ENCODE measurements around the gene NFIA.

GRCh38 chr1:61207416-61207815 is 125.1 kb downstream of the NFIA start:
- TF ChIP-seq CTCF (IDR thresholded peaks at IDR 0.05) (no peak), POLR2A (IDR thresholded peaks at IDR 0.05) (no peak)

Measured in prostate gland (tissue), 2 donors.